ENCODE measurements around the gene CRY2. TPM values are rescaled to one million over a fixed set of nuclear protein-coding genes. Genes with fewer than 3 reads are reported as not detected.

CRY2 gene
- total and polyA plus RNA-seq, 2 experiments from 2014 or later, result 9.5 to 15.4 TPM

- H3K4me1 Mint-ChIP-seq, result peaks cover 10% of the 10 kb centered on the region
- ATAC-seq, result peak; percentile 76
Observed at GRCh38 chr11:45885921-45886721, 38.8 kb downstream of the CRY2 start.

DNA sequence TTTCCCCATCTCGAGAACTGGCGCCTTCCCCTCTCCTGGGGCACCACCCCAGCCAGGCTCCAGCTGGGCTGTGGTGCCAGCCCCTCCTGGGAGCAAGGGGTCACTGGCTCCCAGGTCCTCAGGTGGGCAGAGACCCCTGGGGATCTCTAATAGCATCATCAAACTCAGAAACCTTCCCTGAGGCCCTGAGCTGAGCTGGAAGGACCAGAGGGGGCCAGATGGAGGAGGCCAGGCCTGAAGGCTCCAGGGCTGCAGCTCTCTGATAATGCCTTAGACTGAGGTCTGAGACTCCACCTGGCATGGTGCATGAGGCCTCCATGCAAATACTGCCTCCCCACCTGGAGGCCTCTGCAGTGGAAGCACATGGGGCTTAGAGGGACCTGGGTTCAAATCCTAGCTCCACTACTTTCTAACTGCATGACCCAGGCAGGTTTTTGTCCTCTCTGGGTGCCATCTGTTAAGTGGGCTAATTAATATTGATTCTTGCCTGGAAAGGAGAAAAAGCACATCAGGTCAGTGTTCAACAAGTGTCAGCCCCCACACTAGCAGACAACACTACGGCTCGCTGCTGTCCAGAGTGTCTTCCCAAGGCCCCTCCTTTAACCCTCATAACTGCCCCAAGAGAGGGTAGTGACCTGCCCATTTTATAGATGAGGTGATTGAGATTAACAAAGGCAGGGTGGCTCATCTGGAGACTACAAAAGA, 39.7 kb downstream of the CRY2 start:
- DNase-seq (ENCODE audit: low spot score) (no peak), ATAC-seq (no peak)
- peak overlapping the region; percentile 97 for H3K4me2 ChIP-seq
- H3K9me2 ChIP-seq (ENCODE audit: insufficient read depth), result no peaks in the 10 kb centered on the region
- peaks cover 10% of the 10 kb centered on the region for H4K20me1 ChIP-seq (replicated peaks; ENCODE audit: insufficient read depth)
- peaks cover 9% of the 10 kb centered on the region; the same call in 1 of the 2 replicates for H3K79me2 ChIP-seq (replicated peaks; ENCODE audit: insufficient read depth)
- Mint-ChIP-seq H3K4me3 (peak overlapping the region; percentile 79; the same call in 2 of the 3 replicates), H3K4me1 (peaks cover 10% of the 10 kb centered on the region), H3K9me3 (no peaks in the 10 kb centered on the region), H3K36me3 (ENCODE audit: low read depth) (no peaks in the 10 kb centered on the region; the same call in 2 of the 3 replicates), H3K27me3 (ENCODE audit: insufficient read depth, low read depth, poor library complexity) (peaks cover 2% of the 10 kb centered on the region), H3K27ac (no peak overlapping the region)
- H3K27ac ChIP-seq (ENCODE audit: low read depth), result no peak overlapping the region
- no peaks in the 10 kb centered on the region for H3F3A ChIP-seq (replicated peaks; ENCODE audit: low read depth)
- H3K27me3 ChIP-seq (ENCODE audit: insufficient read depth), result no peaks in the 10 kb centered on the region
- H3K36me3 ChIP-seq (ENCODE audit: insufficient read depth), result no peaks in the 10 kb centered on the region
- no peak overlapping the region for H2AFZ ChIP-seq
- peaks cover 9% of the 10 kb centered on the region; the same call in 1 of the 2 replicates for H3K4me1 ChIP-seq (ENCODE audit: insufficient read depth)
- peak overlapping the region; percentile 89; the same call in 1 of the 2 replicates for H3K4me3 ChIP-seq
- no peak for TF ChIP-seq EZH2 (IDR thresholded peaks at IDR 0.05; ENCODE audit: low read depth, unreplicated experiment)
- TF ChIP-seq, protein P1, sequence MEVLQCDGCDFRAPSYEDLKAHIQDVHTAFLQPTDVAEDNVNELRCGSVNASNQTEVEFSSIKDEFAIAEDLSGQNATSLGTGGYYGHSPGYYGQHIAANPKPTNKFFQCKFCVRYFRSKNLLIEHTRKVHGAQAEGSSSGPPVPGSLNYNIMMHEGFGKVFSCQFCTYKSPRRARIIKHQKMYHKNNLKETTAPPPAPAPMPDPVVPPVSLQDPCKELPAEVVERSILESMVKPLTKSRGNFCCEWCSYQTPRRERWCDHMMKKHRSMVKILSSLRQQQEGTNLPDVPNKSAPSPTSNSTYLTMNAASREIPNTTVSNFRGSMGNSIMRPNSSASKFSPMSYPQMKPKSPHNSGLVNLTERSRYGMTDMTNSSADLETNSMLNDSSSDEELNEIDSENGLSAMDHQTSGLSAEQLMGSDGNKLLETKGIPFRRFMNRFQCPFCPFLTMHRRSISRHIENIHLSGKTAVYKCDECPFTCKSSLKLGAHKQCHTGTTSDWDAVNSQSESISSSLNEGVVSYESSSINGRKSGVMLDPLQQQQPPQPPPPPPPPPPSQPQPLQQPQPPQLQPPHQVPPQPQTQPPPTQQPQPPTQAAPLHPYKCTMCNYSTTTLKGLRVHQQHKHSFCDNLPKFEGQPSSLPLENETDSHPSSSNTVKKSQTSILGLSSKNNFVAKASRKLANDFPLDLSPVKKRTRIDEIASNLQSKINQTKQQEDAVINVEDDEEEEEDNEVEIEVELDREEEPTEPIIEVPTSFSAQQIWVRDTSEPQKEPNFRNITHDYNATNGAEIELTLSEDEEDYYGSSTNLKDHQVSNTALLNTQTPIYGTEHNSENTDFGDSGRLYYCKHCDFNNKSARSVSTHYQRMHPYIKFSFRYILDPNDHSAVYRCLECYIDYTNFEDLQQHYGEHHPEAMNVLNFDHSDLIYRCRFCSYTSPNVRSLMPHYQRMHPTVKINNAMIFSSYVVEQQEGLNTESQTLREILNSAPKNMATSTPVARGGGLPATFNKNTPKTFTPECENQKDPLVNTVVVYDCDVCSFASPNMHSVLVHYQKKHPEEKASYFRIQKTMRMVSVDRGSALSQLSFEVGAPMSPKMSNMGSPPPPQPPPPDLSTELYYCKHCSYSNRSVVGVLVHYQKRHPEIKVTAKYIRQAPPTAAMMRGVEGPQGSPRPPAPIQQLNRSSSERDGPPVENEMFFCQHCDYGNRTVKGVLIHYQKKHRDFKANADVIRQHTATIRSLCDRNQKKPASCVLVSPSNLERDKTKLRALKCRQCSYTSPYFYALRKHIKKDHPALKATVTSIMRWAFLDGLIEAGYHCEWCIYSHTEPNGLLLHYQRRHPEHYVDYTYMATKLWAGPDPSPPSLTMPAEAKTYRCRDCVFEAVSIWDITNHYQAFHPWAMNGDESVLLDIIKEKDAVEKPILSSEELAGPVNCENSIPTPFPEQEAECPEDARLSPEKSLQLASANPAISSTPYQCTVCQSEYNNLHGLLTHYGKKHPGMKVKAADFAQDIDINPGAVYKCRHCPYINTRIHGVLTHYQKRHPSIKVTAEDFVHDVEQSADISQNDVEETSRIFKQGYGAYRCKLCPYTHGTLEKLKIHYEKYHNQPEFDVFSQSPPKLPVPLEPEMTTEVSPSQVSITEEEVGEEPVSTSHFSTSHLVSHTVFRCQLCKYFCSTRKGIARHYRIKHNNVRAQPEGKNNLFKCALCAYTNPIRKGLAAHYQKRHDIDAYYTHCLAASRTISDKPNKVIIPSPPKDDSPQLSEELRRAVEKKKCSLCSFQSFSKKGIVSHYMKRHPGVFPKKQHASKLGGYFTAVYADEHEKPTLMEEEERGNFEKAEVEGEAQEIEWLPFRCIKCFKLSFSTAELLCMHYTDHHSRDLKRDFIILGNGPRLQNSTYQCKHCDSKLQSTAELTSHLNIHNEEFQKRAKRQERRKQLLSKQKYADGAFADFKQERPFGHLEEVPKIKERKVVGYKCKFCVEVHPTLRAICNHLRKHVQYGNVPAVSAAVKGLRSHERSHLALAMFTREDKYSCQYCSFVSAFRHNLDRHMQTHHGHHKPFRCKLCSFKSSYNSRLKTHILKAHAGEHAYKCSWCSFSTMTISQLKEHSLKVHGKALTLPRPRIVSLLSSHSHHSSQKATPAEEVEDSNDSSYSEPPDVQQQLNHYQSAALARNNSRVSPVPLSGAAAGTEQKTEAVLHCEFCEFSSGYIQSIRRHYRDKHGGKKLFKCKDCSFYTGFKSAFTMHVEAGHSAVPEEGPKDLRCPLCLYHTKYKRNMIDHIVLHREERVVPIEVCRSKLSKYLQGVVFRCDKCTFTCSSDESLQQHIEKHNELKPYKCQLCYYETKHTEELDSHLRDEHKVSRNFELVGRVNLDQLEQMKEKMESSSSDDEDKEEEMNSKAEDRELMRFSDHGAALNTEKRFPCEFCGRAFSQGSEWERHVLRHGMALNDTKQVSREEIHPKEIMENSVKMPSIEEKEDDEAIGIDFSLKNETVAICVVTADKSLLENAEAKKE (CRISPR knock-in tag; IDR thresholded peaks at IDR 0.05), result no peak
- TF ChIP-seq CREB1 (CRISPR knock-in tag; IDR thresholded peaks at IDR 0.05; ENCODE audit: low read depth), result no peak
- TF ChIP-seq NANOG (IDR thresholded peaks at IDR 0.05; ENCODE audit: borderline replicate concordance), result no peak
- no peak for TF ChIP-seq ZNF114 (CRISPR knock-in tag; IDR thresholded peaks at IDR 0.05)
- no peak for TF ChIP-seq POLR2AphosphoS5 (IDR thresholded peaks at IDR 0.05; ENCODE audit: low read depth)

More at GRCh38 chr11:45885921-45886721, 38.8 kb downstream of the CRY2 start:
- TF ChIP-seq, protein P2, sequence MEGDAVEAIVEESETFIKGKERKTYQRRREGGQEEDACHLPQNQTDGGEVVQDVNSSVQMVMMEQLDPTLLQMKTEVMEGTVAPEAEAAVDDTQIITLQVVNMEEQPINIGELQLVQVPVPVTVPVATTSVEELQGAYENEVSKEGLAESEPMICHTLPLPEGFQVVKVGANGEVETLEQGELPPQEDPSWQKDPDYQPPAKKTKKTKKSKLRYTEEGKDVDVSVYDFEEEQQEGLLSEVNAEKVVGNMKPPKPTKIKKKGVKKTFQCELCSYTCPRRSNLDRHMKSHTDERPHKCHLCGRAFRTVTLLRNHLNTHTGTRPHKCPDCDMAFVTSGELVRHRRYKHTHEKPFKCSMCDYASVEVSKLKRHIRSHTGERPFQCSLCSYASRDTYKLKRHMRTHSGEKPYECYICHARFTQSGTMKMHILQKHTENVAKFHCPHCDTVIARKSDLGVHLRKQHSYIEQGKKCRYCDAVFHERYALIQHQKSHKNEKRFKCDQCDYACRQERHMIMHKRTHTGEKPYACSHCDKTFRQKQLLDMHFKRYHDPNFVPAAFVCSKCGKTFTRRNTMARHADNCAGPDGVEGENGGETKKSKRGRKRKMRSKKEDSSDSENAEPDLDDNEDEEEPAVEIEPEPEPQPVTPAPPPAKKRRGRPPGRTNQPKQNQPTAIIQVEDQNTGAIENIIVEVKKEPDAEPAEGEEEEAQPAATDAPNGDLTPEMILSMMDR (conservative IDR thresholded peaks at IDR 0.05; ENCODE audit: low read depth in 2 of 2), result no peak
- TF ChIP-seq POLR2AphosphoS5 (IDR thresholded peaks at IDR 0.05; ENCODE audit: low read depth) (0 out of 2 replicates have a peak, but pooled peaks have one; percentile 7), JUNB (IDR thresholded peaks at IDR 0.05; ENCODE audit: unreplicated experiment) (no peak), ZNF114 (CRISPR knock-in tag; IDR thresholded peaks at IDR 0.05) (no peak), CREB1 (CRISPR knock-in tag; IDR thresholded peaks at IDR 0.05; ENCODE audit: low read depth) (no peak)
- peak; percentile 77 for DNase-seq (ENCODE audit: low spot score)
- Histone ChIP-seq H3K27ac (ENCODE audit: low read depth) (no peak overlapping the region), H3K4me3 (peak overlapping the region; percentile 89), H4K20me1 (replicated peaks; ENCODE audit: insufficient read depth) (peaks cover 10% of the 10 kb centered on the region), H3K79me2 (replicated peaks; ENCODE audit: insufficient read depth) (peaks cover 9% of the 10 kb centered on the region; the same call in 1 of the 2 replicates), H3K4me1 (ENCODE audit: insufficient read depth) (peaks cover 9% of the 10 kb centered on the region; the same call in 1 of the 2 replicates), H3K36me3 (ENCODE audit: insufficient read depth) (no peaks in the 10 kb centered on the region), H3K27me3 (ENCODE audit: insufficient read depth) (no peaks in the 10 kb centered on the region), H2AFZ (peak overlapping the region; percentile 94), H3K4me2 (peak overlapping the region; percentile 97), H3K9me2 (ENCODE audit: insufficient read depth) (no peaks in the 10 kb centered on the region), H3F3A (replicated peaks; ENCODE audit: low read depth) (no peaks in the 10 kb centered on the region)
- Mint-ChIP-seq H3K27ac (no peak overlapping the region), H3K9me3 (no peaks in the 10 kb centered on the region), H3K4me3 (peak overlapping the region; percentile 79), H3K36me3 (ENCODE audit: low read depth) (no peaks in the 10 kb centered on the region; the same call in 2 of the 3 replicates), H3K27me3 (ENCODE audit: insufficient read depth, low read depth, poor library complexity) (peaks cover 2% of the 10 kb centered on the region)

All from GM23338 (cell line).